Kidney capillary endothelial cell (primary cell): ENCODE results near the gene SYNJ1.
"Not testable (repeated sequence)": the region's sequence is repeated elsewhere in the genome, so short reads cannot be mapped to it uniquely, and the experiment has no call there.

Experiments used
- DNase-seq: peaks from one replicate; pipeline ENCODE4 v3.0.0-alpha.2; 2018; ENCODE audit warnings: low spot score

The SYNJ1 gene

GRCh38 chr21:32695482-32695881, 32.3 kb downstream of the SYNJ1 start:
- not testable (repeated sequence) for DNase-seq

- no peak for DNase-seq
Observed at GRCh38 chr21:32693581-32693980, 34.2 kb downstream of the SYNJ1 start.

DNA sequence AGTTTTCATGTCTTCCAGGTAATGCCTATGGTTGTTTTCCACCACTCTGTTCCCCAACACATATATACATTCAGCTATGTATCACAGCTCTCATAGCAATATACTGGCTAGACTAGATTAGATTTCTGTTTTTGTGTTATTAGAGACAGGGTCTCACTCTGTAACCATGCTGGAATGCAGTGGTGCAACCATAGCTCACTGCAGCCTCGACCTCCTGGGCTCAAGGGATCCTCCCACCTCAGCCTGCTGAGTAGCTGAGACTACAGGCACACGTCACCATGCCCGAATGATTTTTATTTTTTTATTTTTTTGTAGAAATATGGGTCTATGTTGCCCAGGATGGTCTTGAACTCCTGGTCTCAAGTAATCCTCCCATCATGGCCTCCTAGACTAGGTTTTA, 37.7 kb downstream of the SYNJ1 start:
- no peak for DNase-seq

DNA sequence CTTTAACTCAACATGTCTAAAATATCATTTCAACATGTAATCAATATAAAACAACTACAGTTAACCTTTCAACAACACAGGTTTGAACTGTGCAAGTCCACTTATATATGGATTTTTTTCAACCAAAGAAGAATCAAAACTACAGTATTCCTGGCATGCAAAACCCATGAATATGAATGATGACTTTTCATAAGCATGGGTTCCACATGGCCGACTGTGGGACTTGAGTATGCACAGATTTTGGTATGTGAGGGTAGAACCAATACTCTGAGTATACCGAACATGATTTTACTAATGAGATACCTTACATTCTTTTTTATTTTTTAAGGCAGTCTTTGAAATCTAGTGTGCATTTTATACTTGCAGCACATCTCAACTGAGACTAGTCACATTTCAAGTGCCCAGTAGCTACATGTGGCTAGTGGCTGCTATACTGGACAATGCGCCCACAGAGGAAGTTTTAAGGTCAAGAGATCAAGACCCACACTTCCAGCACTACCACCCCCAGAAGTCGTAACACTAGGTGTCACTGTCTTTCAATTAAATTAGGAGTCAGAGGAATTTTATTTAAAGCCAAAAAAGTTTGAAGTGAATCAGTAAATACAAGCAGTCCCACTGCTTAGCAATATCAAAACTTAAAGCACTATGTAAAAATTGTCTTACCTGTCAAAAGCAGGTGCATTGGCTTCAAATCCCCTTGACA, 40.0 kb downstream of the SYNJ1 start:
- DNase-seq, result peak; percentile 15

DNA sequence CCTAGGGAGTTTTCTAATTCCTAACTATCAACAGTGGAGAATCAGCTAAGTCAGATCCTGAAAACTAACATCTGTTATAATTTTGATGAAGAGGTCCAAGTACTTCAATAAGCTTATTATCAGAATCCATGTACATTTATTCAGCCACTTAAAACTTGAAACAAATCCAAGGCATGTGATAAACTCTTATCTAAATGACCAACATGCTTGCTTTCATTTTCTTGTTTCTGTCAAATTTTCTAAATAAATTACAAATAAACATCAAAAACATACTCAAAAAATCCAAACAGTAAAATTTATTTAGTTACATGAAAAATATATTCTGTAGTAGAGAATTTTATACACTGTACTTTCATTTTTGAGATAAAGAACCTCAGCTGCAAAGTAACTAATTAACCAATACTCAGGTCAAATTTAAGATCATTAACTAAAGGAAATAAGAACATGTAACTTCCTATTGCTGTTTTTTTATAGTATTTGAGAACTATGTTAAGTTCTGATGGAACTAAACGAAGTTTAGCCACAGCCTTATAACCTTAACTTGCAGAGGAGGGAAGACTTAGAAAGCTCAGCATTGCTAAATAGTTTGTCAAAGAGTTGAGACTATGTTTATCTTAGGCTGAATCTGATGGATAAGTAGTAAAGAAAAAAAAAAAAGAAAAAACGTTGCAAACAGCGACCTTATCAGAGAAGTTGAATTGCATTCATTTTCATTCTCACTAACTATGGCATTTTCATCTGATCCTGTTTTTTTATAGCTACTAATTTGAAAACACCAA, 44.9 kb downstream of the SYNJ1 start:
- no peak for DNase-seq

DNA sequence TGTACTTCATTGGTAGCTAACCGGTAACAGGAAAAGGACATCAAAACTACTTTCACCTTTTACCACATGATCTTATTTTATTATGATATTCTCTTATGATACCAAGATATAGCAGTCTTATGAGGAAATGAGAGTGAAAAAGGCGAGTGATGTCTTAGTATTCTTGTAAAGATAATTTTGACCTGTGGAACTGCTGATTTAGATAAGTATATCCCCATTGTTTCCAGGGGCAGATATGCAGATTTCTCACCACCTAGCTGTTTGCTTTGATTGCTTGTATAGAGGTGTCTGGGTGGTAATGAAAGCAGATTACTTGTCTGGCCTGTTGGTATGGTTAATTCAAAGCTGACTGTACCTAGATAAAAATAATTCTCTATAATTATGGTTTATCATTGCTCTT, 53.1 kb downstream of the SYNJ1 start:
- DNase-seq, result no peak

- no peak for DNase-seq
Observed at GRCh38 chr21:32674038-32674437, 53.8 kb downstream of the SYNJ1 start.

- no peak for DNase-seq
Observed at GRCh38 chr21:32666258-32666657, 61.6 kb downstream of the SYNJ1 start.

- not testable (repeated sequence) for DNase-seq
Observed at GRCh38 chr21:32664095-32664494, 63.7 kb downstream of the SYNJ1 start.

GRCh38 chr21:32661981-32662380, 65.8 kb downstream of the SYNJ1 start:
- DNase-seq, result not testable (repeated sequence)

GRCh38 chr21:32661026-32661782, 66.6 kb downstream of the SYNJ1 start:
- not testable (repeated sequence) for DNase-seq

DNA sequence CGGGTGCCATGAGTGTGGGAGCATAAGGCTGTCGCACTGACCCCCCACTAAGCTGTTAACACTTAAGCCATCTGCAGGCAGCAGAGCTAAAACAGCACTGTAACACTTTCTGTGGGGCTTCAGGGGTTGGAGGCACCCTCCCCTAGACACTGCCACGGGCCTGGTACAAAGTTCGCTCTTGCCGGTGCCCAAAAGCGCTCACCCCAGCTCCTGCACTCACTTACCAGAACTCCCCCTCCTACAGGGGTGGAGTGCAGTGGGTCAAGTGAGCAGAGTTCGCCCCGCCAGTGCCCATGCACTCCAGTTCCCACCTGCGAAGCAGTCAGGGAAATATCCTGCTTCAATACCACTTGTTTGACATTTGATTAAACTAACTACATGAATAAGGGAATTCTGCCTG, 69.3 kb downstream of the SYNJ1 start:
- no peak for DNase-seq

DNA sequence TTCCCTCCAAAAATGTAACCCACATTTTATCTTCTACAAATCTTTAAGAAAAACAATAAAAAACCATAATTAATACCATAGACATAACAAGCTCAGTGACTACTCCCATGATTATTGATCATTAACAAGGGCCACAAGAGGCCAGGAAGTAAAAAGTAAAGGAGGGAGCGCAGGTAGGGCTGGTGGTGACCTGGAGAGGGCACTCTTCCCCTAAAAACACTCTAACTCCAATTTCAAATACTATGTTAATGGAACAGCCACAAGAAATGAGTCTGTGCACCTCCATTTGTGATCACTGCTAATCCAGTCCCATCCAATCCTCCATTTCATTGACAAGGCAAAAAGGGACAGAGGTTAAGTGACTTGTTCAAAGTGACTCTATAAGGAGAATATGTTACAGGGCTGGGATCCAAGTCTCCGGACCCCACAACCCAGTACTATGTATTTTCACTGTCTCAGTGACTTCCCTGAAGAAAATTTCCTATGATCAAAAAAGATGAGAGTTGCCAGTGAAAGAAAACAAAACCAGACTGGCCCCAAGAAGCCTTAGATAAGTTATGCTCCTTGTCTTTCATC, 74.4 kb downstream of the SYNJ1 start:
- DNase-seq, result peak; percentile 14

GRCh38 chr21:32648165-32648564, 79.6 kb downstream of the SYNJ1 start:
- DNase-seq, result no peak

GRCh38 chr21:32645261-32646182, 82.3 kb downstream of the SYNJ1 start:
- no peak for DNase-seq

DNA sequence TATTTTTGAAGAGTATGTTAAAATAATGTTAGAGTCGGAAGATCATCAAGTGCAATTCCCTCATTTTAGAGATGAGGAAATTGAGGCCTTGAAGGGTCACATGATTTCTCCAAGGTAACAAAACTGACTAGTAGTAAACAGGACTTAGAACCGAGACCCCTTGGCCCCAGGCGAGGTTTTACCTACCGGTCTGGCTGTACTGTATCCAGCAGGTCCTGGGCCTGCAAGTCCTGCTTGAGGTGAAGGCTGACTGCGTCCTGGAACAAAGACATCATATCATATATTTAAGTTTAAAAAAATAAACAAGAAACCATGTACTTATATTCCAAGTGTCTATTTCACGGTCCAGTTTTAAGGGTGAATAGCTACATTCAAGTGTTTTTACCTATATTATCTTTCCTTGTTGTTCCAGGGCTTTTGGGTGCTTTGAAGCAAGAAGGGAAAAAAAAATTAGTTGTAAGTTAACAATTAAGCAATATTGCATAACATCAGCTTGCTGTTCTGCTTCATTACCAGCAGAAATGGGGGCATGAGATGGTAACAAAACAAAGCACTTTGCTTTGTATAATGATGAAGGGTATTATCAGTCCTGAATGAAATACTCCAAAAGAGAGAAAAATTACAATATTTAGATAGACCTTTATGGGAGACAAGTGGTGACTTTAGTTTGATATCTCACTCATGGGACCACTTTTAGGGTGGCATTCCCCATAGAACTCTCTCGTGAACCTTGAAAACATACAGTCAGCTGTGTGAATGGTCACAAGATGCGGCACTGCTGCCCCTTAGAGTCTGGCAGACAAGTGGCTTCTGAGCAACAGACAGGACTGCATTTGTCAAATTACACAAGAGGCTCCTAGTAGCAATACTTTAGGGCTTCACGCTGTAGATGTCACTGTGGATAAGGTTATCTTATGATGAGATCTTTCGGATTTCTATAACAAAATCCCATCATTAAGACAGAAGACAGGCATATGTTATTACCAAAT, 85.8 kb downstream of the SYNJ1 start:
- no peak for DNase-seq

- DNase-seq, result no peak
Observed at GRCh38 chr21:32626621-32627196, 101.1 kb downstream of the SYNJ1 start.

- DNase-seq, result not testable (repeated sequence)
Observed at GRCh38 chr21:32618218-32618617, 109.6 kb downstream of the SYNJ1 start.

GRCh38 chr21:32613436-32614043, 114.3 kb downstream of the SYNJ1 start:
- DNase-seq, result no peak
